Mammary epithelial cell (primary cell): ENCODE measurements around the gene SH3BGRL3.

Source experiments
- EZH2 ChIP-seq: IDR thresholded peaks from 2 replicates; pipeline ENCODE4 v1.6.1; 2012; ENCODE audit warnings: low read length, inconsistent platforms, borderline replicate concordance
- TF ChIP-seq, protein P1 (sequence below), 2 donors: IDR thresholded peaks in 1 of 2; conservative IDR thresholded peaks in 1 of 2; 2 replicates each; pipeline ENCODE4 v1.5.1; 2011 to 2012; ENCODE audit warnings: inconsistent platforms in 2 of 2, low read length in 2 of 2, mild to moderate bottlenecking in 2 of 2, control low read depth in 1 of 2, low read depth in 1 of 2; ENCODE audit not compliant: insufficient read depth in 1 of 2; ENCODE audit errors: extremely low read depth in 1 of 2

DNA sequence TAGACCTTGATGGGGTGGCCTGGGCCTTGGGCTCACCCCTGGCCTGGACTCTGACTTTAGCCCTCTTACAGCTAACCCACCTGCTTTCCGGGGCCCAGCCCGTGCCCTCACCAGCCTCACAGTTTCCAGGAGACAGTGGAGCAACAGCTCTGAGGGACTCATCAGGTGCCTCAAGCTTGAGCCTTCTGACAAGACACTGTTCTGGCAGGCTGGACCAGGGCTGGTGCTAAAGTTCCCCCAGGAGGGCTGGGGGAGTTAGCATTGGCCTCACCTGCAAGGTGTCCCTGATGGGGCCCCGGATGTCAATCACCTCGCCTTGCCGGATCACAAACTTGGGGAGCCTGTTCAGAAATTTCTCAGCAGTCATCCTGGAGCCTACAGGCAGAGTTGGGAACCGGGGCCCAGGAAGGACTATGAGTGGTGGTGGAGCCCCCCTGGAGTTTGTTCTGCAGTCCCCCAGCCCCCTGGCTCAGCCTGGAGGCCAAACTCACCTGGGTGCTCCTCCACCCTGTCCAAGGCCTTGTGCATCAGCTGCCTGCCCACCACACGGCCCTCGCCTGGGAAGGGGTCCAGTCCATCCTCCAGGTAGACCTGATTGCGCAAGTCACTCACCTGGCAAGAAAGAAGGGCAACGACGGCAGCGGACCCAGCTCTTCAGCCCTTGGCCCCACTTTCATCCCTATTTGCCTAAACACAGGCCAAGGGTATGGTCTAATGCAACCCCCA, 4.1 kb downstream of the SH3BGRL3 start:
- TF ChIP-seq, protein P1, sequence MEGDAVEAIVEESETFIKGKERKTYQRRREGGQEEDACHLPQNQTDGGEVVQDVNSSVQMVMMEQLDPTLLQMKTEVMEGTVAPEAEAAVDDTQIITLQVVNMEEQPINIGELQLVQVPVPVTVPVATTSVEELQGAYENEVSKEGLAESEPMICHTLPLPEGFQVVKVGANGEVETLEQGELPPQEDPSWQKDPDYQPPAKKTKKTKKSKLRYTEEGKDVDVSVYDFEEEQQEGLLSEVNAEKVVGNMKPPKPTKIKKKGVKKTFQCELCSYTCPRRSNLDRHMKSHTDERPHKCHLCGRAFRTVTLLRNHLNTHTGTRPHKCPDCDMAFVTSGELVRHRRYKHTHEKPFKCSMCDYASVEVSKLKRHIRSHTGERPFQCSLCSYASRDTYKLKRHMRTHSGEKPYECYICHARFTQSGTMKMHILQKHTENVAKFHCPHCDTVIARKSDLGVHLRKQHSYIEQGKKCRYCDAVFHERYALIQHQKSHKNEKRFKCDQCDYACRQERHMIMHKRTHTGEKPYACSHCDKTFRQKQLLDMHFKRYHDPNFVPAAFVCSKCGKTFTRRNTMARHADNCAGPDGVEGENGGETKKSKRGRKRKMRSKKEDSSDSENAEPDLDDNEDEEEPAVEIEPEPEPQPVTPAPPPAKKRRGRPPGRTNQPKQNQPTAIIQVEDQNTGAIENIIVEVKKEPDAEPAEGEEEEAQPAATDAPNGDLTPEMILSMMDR (conservative IDR thresholded peaks at IDR 0.05 in 1 of 2, IDR thresholded peaks at IDR 0.05 in 1 of 2; ENCODE audit: extremely low read depth in 1 of 2, insufficient read depth in 1 of 2, low read depth in 1 of 2, low read length in 2 of 2) = no peak
- TF ChIP-seq EZH2 = no peak
